H1 (cell line): Measurements from ENCODE around the gene CD59. TPM values are rescaled to one million over a fixed set of nuclear protein-coding genes. Genes with fewer than 3 reads are reported as not detected.

Experiments
- CTCF ChIA-PET: fragments of 300-600 bp; sonication (Branson Sonifier 250); formaldehyde crosslinking; loops from one replicate; lab custom pipeline; 2021; ENCODE audit not compliant: partially characterized antibody; lab: Charles Lee
- POLR2A ChIA-PET: fragments of 300-600 bp; sonication (Branson Sonifier 250); formaldehyde crosslinking; loops from one replicate; lab custom pipeline; 2021; ENCODE audit warnings: inconsistent platforms; ENCODE audit not compliant: partially characterized antibody; lab: Charles Lee
- DNase-seq, 2 experiments: peaks; one replicate each; pipeline versions ENCODE4 v3.0.0 to v3.0.0-alpha.2; 2010 to 2022; ENCODE audit warnings: low spot score in 2 of 2, low read depth in 1 of 2, mixed read lengths in 1 of 2
- FAIRE-seq: peaks from 2 replicates; lab custom pipeline; 2011; peaks lifted over from hg19 to GRCh38; lab: Jason Lieb, UNC
- H2AFZ ChIP-seq: 2 replicates; pipeline ENCODE4 v1.8.1; 2012; ENCODE audit warnings: low read length, inconsistent platforms
- H2AK5ac ChIP-seq: 2 replicates; pipeline ENCODE4 v1.6.1; 2013; ENCODE audit warnings: low read depth, low read length
- H2BK120ac ChIP-seq: replicated peaks from 2 replicates; pipeline ENCODE3; 2013; ENCODE audit warnings: low read depth, low read length, inconsistent platforms
- H2BK12ac ChIP-seq: 2 replicates; pipeline ENCODE4 v1.6.1; 2013; ENCODE audit warnings: low read depth, low read length
- H2BK15ac ChIP-seq: 2 replicates; pipeline ENCODE4 v1.6.1; 2013; ENCODE audit warnings: low read length
- H2BK20ac ChIP-seq: 2 replicates; pipeline ENCODE4 v1.6.1; 2013; ENCODE audit warnings: low read length
- H2BK5ac ChIP-seq: 2 replicates; pipeline ENCODE4 v1.6.1; 2013; ENCODE audit warnings: low read depth, low read length
- H3K14ac ChIP-seq: 2 replicates; pipeline ENCODE4 v1.6.1; 2013; ENCODE audit warnings: inconsistent platforms; ENCODE audit not compliant: insufficient read length
- H3K18ac ChIP-seq: 2 replicates; pipeline ENCODE4 v1.6.1; 2013; ENCODE audit warnings: low read length; ENCODE audit errors: extremely low read depth
- H3K23ac ChIP-seq: 2 replicates; pipeline ENCODE4 v1.6.1; 2013; ENCODE audit warnings: inconsistent platforms; ENCODE audit not compliant: insufficient read length
- H3K23me2 ChIP-seq: 2 replicates; pipeline ENCODE4 v1.6.1; 2013; ENCODE audit warnings: low read depth, low read length
- H3K27ac ChIP-seq: 2 replicates; pipeline ENCODE4 v1.6.1; 2011; ENCODE audit warnings: low read depth, low read length, inconsistent platforms
- H3K27me3 ChIP-seq, 4 experiments: replicated peaks in 1 of 4; 1 replicate in 1 of 4; 2 replicates in 3 of 4; pipeline versions ENCODE4 v1.6.1 to v1.8.1; 2011 to 2013; ENCODE audit warnings: low read length in 3 of 4, mild to moderate bottlenecking in 3 of 4, inconsistent platforms in 2 of 4, mixed read lengths in 2 of 4, moderate library complexity in 1 of 4; ENCODE audit not compliant: control insufficient read depth in 3 of 4, insufficient read depth in 3 of 4; ENCODE audit errors: extremely low read depth in 1 of 4
- H3K36me3 ChIP-seq, 4 experiments: 2 replicates each; pipeline versions ENCODE4 v1.6.1 to v1.8.1; 2011 to 2013; ENCODE audit warnings: mild to moderate bottlenecking in 4 of 4, low read length in 3 of 4, moderate library complexity in 2 of 4, control low read depth in 1 of 4, inconsistent platforms in 1 of 4; ENCODE audit not compliant: insufficient read depth in 4 of 4, control insufficient read depth in 2 of 4
- H3K4ac ChIP-seq: replicated peaks from 2 replicates; pipeline ENCODE3; 2013; ENCODE audit warnings: low read length, low read depth, mixed read lengths, inconsistent platforms; ENCODE audit not compliant: insufficient read length
- H3K4me1 ChIP-seq, 4 experiments: replicated peaks in 1 of 4; 1 replicate in 1 of 4; 2 replicates in 3 of 4; pipeline versions ENCODE4 v1.6.1 to v1.8.1; 2011 to 2013; ENCODE audit warnings: low read length in 3 of 4, inconsistent platforms in 2 of 4, mixed read lengths in 1 of 4; ENCODE audit not compliant: insufficient read depth in 4 of 4, control insufficient read depth in 3 of 4
- H3K4me2 ChIP-seq, 2 experiments: 2 replicates each; pipeline versions ENCODE4 v1.6.1 to v1.8.1; 2011 to 2013; ENCODE audit warnings: low read depth in 2 of 2, low read length in 2 of 2, control low read depth in 1 of 2, inconsistent platforms in 1 of 2, mild to moderate bottlenecking in 1 of 2; ENCODE audit not compliant: insufficient read depth in 1 of 2
- H3K4me3 ChIP-seq, 4 experiments: fragments of 200-600, 300-600 bp in 1 of 4; sonication (generic), shearing (Covaris generic), sonication (Bioruptor Twin) in 1 of 4; 2 replicates each; pipeline versions ENCODE4 v1.5.1 to v1.8.1; 2011 to 2016; ENCODE audit warnings: low read length in 4 of 4, low read depth in 3 of 4, control low read depth in 2 of 4, inconsistent platforms in 2 of 4, mild to moderate bottlenecking in 2 of 4, mixed read lengths in 1 of 4, moderate library complexity in 1 of 4; ENCODE audit not compliant: insufficient read depth in 2 of 4; ENCODE audit errors: extremely low read depth in 1 of 4
- H3K56ac ChIP-seq: replicated peaks from 2 replicates; pipeline ENCODE3; 2013; ENCODE audit warnings: low read depth, mild to moderate bottlenecking, mixed read lengths, low read length, inconsistent platforms; ENCODE audit not compliant: insufficient read length
- H3K79me1 ChIP-seq: 2 replicates; pipeline ENCODE4 v1.6.1; 2013; ENCODE audit warnings: low read depth, low read length, control low read depth
- H3K79me2 ChIP-seq, 2 experiments: 2 replicates each; pipeline versions ENCODE4 v1.6.1 to v1.8.1; 2012 to 2013; ENCODE audit warnings: low read length in 2 of 2, mild to moderate bottlenecking in 2 of 2, inconsistent platforms in 1 of 2; ENCODE audit not compliant: insufficient read depth in 2 of 2, control insufficient read depth in 1 of 2
- H3K9ac ChIP-seq, 4 experiments: replicated peaks in 1 of 4; 1 replicate in 1 of 4; 2 replicates in 3 of 4; pipeline versions ENCODE4 v1.6.1 to v1.8.1; 2011 to 2013; ENCODE audit warnings: low read depth in 3 of 4, low read length in 3 of 4, control low read depth in 2 of 4, mild to moderate bottlenecking in 2 of 4, moderate library complexity in 2 of 4, inconsistent platforms in 1 of 4; ENCODE audit errors: extremely low read depth in 1 of 4
- H3K9me3 ChIP-seq, 2 experiments: 2 replicates each; pipeline versions ENCODE4 v1.6.1 to v1.8.1; 2012 to 2013; ENCODE audit warnings: mild to moderate bottlenecking in 2 of 2, moderate library complexity in 2 of 2, control low read depth in 1 of 2, inconsistent platforms in 1 of 2, low read depth in 1 of 2, low read length in 1 of 2, mixed read lengths in 1 of 2; ENCODE audit not compliant: insufficient read depth in 2 of 2
- H4K20me1 ChIP-seq, 2 experiments: replicated peaks in 1 of 2; 2 replicates each; pipeline versions ENCODE3 to v1.8.1; 2011 to 2013; ENCODE audit warnings: inconsistent platforms in 2 of 2, low read length in 2 of 2, mild to moderate bottlenecking in 1 of 2; ENCODE audit not compliant: insufficient read depth in 2 of 2, control insufficient read depth in 1 of 2
- H4K5ac ChIP-seq: 2 replicates; pipeline ENCODE4 v1.6.1; 2013; ENCODE audit warnings: low read length, low read depth, mixed read lengths, inconsistent platforms; ENCODE audit not compliant: insufficient read length
- H4K8ac ChIP-seq: 2 replicates; pipeline ENCODE4 v1.8.0; 2013; ENCODE audit warnings: mild to moderate bottlenecking, moderate library complexity, low read length, inconsistent platforms; ENCODE audit not compliant: insufficient read depth; ENCODE audit errors: extremely low read depth
- H4K91ac ChIP-seq: replicated peaks from 2 replicates; pipeline ENCODE3; 2013; ENCODE audit warnings: low read length, mixed read lengths, inconsistent platforms; ENCODE audit not compliant: insufficient read length
- CEBPB ChIP-seq: IDR thresholded peaks from 2 replicates; pipeline ENCODE4 v1.6.1; 2012; ENCODE audit warnings: low read depth, low read length
- SIRT6 ChIP-seq: IDR thresholded peaks from one replicate; pipeline ENCODE4 v1.7.1; 2012; ENCODE audit warnings: low read length, inconsistent platforms
- WGBS, 2 experiments: shearing (Covaris generic) in 1 of 2; methylation state at CpG; one replicate each; pipeline versions ENCODE4 v1.1.6 to v1.1.7; 2013 to 2015; ENCODE audit warnings: low lambda C conversion rate in 2 of 2, mixed read lengths in 2 of 2, inconsistent platforms in 1 of 2, low coverage in 1 of 2, missing lambda C conversion rate in 1 of 2; ENCODE audit not compliant: insufficient replicate concordance in 2 of 2, insufficient coverage in 1 of 2, insufficient read length in 1 of 2; ENCODE audit errors: extremely low coverage in 1 of 2, missing lambda C conversion rate in 1 of 2; 5-methylcytosine and 5-hydroxymethylcytosine counted together
- polyA plus RNA-seq, 7 experiments: library from polyadenylated mRNA; depleted of rRNA in 3 of 7; stranded (reverse) in 5 of 7; unstranded in 2 of 7; fragments of >200 nt in 5 of 7; fragments of 200-250 nt in 2 of 7; gene quantifications; 1 replicate in 5 of 7; 2 replicates in 1 of 7; 4 replicates in 1 of 7; pipeline versions ENCODE4 v1.2.1 to v1.2.3, GENCODE V29; 2011 to 2013; ENCODE audit warnings: missing spikeins in 2 of 7, mixed read lengths in 2 of 7
- total RNA-seq: library from RNA; stranded (reverse); fragmentation: NEBNext Ultra II Directional; extraction: Animal tissue kit (Norgen Biotek cat#: 25700); gene quantifications from 2 replicates; pipeline ENCODE4 v1.2.1, GENCODE V29; 2021

Gene CD59
- total and polyA plus RNA-seq, 2 of the 8 experiments (the other 6 are each of a cell fraction or from before 2014, with no cell fraction given) = 63.1 to 90.3 TPM

GRCh38 chr11:33656768-33657167 is 79.5 kb downstream of the CD59 start:
- no peak overlapping the region; the same call in 1 of the 2 replicates for H4K8ac ChIP-seq
- no peak overlapping the region for H3K27ac ChIP-seq
- no peaks in the 10 kb centered on the region for H3K79me2 ChIP-seq
- ChIA-PET POLR2A (no interaction called here), CTCF (no interaction called here)
- no peak overlapping the region for H2BK5ac ChIP-seq
- H3K4me1 ChIP-seq = no peaks in the 10 kb centered on the region
- H3K4me2 ChIP-seq = no peak overlapping the region
- H3K9ac ChIP-seq = no peak overlapping the region
- no peaks in the 10 kb centered on the region for H4K20me1 ChIP-seq
- no peak overlapping the region for H2BK12ac ChIP-seq
- H3K27me3 ChIP-seq = no peaks in the 10 kb centered on the region
- H2AFZ ChIP-seq = no peak overlapping the region
- no peak overlapping the region; the same call in 1 of the 2 replicates for H3K18ac ChIP-seq
- no peak overlapping the region for H4K5ac ChIP-seq
- H3K36me3 ChIP-seq = no peaks in the 10 kb centered on the region; a peak in 1 of 8 replicates
- DNase-seq = no peak
- no peaks in the 10 kb centered on the region for H3K9me3 ChIP-seq
- H2AK5ac ChIP-seq = no peak overlapping the region
- no peak overlapping the region for H2BK15ac ChIP-seq
- no peak overlapping the region for H3K14ac ChIP-seq
- no peak overlapping the region for H3K56ac ChIP-seq
- no peak overlapping the region for H2BK20ac ChIP-seq
- no peak overlapping the region for H3K23ac ChIP-seq
- no peak overlapping the region for H3K4ac ChIP-seq
- no peak for FAIRE-seq
- WGBS, 2 experiments = 93% methylated on average over 7 of the region's 7 CpGs; no CpG with 5 or more reads in 1 of the 2 experiments
- H3K23me2 ChIP-seq = no peaks in the 10 kb centered on the region
- H3K4me3 ChIP-seq = no peak overlapping the region
- H4K91ac ChIP-seq = no peak overlapping the region
- H3K79me1 ChIP-seq = no peaks in the 10 kb centered on the region
- H2BK120ac ChIP-seq = no peak overlapping the region
- TF ChIP-seq CEBPB (no peak), SIRT6 (no peak)
